Measurements from ENCODE around the gene ITGB7.

DNA sequence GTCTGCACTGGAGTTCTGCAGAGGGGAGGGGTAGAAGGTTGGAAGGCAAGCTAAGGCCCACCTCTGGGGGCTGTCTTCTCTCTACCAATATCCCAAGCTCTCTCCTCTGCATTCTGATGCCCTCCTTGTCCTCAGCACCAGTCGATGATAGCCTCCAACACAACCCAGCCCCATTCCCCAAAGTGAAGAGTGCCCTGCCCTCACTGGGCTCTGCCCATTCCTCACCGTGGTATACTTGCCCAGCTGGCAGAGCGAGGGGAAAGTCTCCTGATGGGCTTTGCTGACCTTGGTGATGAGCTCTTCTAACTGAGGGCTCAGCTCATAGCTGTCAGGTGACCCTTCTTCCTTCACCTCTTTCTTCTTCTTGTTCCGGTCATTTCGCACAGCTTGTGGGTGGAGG, 7.2 kb upstream of the ITGB7 start:
- TF ChIP-seq, protein P1, sequence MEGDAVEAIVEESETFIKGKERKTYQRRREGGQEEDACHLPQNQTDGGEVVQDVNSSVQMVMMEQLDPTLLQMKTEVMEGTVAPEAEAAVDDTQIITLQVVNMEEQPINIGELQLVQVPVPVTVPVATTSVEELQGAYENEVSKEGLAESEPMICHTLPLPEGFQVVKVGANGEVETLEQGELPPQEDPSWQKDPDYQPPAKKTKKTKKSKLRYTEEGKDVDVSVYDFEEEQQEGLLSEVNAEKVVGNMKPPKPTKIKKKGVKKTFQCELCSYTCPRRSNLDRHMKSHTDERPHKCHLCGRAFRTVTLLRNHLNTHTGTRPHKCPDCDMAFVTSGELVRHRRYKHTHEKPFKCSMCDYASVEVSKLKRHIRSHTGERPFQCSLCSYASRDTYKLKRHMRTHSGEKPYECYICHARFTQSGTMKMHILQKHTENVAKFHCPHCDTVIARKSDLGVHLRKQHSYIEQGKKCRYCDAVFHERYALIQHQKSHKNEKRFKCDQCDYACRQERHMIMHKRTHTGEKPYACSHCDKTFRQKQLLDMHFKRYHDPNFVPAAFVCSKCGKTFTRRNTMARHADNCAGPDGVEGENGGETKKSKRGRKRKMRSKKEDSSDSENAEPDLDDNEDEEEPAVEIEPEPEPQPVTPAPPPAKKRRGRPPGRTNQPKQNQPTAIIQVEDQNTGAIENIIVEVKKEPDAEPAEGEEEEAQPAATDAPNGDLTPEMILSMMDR (IDR thresholded peaks at IDR 0.05): no peak
- TF ChIP-seq POLR2A (IDR thresholded peaks at IDR 0.05): no peak
